ENCODE data around the gene PHACTR4.

PHACTR4 gene

DNA sequence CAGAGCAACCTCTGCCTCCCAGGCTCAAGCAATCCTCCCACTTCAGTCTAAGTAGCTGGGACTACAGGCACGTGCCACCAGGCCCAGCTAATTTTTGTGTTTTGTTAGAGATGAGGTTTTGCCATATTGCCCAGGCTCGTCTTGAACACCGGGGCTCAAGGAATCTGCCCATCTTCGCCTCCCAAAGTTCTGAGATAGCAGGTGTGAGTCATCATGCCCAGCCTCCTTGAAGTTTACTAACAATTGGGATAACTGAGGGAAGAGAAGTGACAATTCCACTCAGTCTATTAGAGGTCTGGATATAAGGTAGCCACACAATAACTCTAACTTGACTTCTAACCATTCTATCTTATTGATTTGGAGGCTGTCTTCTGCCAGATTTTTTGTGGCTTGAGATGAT lies 130.0 kb downstream of the PHACTR4 start:
- no peak for TF ChIP-seq EZH2phosphoT487 (IDR thresholded peaks at IDR 0.05; ENCODE audit: low read depth)
- TF ChIP-seq, protein P1, sequence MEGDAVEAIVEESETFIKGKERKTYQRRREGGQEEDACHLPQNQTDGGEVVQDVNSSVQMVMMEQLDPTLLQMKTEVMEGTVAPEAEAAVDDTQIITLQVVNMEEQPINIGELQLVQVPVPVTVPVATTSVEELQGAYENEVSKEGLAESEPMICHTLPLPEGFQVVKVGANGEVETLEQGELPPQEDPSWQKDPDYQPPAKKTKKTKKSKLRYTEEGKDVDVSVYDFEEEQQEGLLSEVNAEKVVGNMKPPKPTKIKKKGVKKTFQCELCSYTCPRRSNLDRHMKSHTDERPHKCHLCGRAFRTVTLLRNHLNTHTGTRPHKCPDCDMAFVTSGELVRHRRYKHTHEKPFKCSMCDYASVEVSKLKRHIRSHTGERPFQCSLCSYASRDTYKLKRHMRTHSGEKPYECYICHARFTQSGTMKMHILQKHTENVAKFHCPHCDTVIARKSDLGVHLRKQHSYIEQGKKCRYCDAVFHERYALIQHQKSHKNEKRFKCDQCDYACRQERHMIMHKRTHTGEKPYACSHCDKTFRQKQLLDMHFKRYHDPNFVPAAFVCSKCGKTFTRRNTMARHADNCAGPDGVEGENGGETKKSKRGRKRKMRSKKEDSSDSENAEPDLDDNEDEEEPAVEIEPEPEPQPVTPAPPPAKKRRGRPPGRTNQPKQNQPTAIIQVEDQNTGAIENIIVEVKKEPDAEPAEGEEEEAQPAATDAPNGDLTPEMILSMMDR (IDR thresholded peaks at IDR 0.05; ENCODE audit: low read depth, low read length): no peak
- H3K27ac ChIP-seq (ENCODE audit: low read length): no peak overlapping the region
- H3K4me3 ChIP-seq (ENCODE audit: low read length): no peak overlapping the region

DNA sequence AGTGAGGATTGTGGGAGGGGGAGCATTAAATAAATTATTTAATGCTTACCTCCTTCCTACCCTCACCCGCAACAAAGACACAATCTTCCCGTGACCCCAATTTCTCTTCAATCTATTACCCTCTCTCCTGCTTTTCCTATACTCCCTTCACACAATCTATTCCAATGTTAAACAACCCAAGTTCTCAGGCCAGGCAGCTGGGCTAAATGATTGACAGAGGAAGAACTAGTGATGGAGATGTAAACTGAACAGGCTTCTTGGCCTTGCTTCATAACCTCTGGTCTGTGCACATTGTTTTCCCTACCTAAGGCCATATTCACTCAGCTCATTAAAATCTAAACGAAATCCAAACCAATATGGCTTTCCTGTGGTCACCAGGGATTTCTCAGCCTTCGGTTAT lies 132.4 kb downstream of the PHACTR4 start:
- peaks cover 17% of the 10 kb centered on the region for H3K79me2 ChIP-seq (ENCODE audit: low read length)
- no peak overlapping the region for H3K27ac ChIP-seq (ENCODE audit: low read length)
- H3K9me3 ChIP-seq (ENCODE audit: insufficient read depth, low read length): no peaks in the 10 kb centered on the region
- H3K36me3 ChIP-seq (replicated peaks; ENCODE audit: low read depth, low read length): peaks cover 7% of the 10 kb centered on the region
- H3K4me2 ChIP-seq (ENCODE audit: low read length): no peak overlapping the region
- H4K20me1 ChIP-seq (ENCODE audit: insufficient read depth, low read length): no peaks in the 10 kb centered on the region
- TF ChIP-seq, protein P1 (IDR thresholded peaks at IDR 0.05; ENCODE audit: low read depth, low read length): no peak
- TF ChIP-seq EZH2phosphoT487 (IDR thresholded peaks at IDR 0.05; ENCODE audit: low read depth): no peak
- H3K4me3 ChIP-seq (ENCODE audit: low read length): no peak overlapping the region
- no peaks in the 10 kb centered on the region for H3K27me3 ChIP-seq (ENCODE audit: low read depth, low read length)
- H3K4me1 ChIP-seq (ENCODE audit: low read length): no peaks in the 10 kb centered on the region
- H3K9ac ChIP-seq (ENCODE audit: low read length): no peak overlapping the region
- no peak overlapping the region for H2AFZ ChIP-seq (ENCODE audit: low read depth, low read length)

More for the DNA sequence above, 130.0 kb downstream of the PHACTR4 start:
- Histone ChIP-seq H3K4me1 (ENCODE audit: low read length) (no peaks in the 10 kb centered on the region), H3K27me3 (ENCODE audit: low read depth, low read length) (no peaks in the 10 kb centered on the region), H3K9me3 (ENCODE audit: insufficient read depth, low read length) (no peaks in the 10 kb centered on the region), H3K36me3 (replicated peaks; ENCODE audit: low read depth, low read length) (no peaks in the 10 kb centered on the region), H4K20me1 (ENCODE audit: insufficient read depth, low read length) (no peaks in the 10 kb centered on the region), H2AFZ (ENCODE audit: low read depth, low read length) (no peak overlapping the region), H3K79me2 (ENCODE audit: low read length) (no peaks in the 10 kb centered on the region), H3K4me2 (ENCODE audit: low read length) (no peak overlapping the region), H3K9ac (ENCODE audit: low read length) (no peak overlapping the region)

DNA sequence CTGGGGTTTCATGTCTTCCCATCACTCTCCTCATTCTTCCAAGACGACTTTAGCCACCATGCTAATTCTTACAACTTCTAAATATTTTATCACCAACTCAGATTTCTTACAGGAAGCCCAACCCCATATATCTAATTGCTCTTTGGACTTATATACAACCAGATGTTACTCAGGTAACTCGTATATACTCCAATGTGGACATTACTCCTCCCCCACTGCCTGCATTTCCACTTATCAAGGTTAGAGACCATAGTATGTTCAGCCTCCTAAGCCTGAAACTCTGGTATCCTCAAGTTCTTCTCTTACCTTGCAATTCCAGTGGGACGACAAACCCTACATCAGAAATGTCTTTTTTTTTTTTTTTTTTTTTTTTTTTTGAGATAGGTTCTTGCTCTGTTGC lies 133.6 kb downstream of the PHACTR4 start:
- Histone ChIP-seq H3K27me3 (ENCODE audit: low read depth, low read length) (no peaks in the 10 kb centered on the region), H3K4me1 (ENCODE audit: low read length) (peaks cover 5% of the 10 kb centered on the region), H2AFZ (ENCODE audit: low read depth, low read length) (no peak overlapping the region), H3K9ac (ENCODE audit: low read length) (no peak overlapping the region), H3K4me2 (ENCODE audit: low read length) (no peak overlapping the region), H3K4me3 (ENCODE audit: low read length) (no peak overlapping the region), H3K9me3 (ENCODE audit: insufficient read depth, low read length) (no peaks in the 10 kb centered on the region), H3K27ac (ENCODE audit: low read length) (no peak overlapping the region), H3K79me2 (ENCODE audit: low read length) (peaks cover 29% of the 10 kb centered on the region), H3K36me3 (replicated peaks; ENCODE audit: low read depth, low read length) (peaks cover 19% of the 10 kb centered on the region), H4K20me1 (ENCODE audit: insufficient read depth, low read length) (no peaks in the 10 kb centered on the region)
- TF ChIP-seq EZH2phosphoT487 (IDR thresholded peaks at IDR 0.05; ENCODE audit: low read depth): no peak
- TF ChIP-seq, protein P1 (IDR thresholded peaks at IDR 0.05; ENCODE audit: low read depth, low read length): no peak

DNA sequence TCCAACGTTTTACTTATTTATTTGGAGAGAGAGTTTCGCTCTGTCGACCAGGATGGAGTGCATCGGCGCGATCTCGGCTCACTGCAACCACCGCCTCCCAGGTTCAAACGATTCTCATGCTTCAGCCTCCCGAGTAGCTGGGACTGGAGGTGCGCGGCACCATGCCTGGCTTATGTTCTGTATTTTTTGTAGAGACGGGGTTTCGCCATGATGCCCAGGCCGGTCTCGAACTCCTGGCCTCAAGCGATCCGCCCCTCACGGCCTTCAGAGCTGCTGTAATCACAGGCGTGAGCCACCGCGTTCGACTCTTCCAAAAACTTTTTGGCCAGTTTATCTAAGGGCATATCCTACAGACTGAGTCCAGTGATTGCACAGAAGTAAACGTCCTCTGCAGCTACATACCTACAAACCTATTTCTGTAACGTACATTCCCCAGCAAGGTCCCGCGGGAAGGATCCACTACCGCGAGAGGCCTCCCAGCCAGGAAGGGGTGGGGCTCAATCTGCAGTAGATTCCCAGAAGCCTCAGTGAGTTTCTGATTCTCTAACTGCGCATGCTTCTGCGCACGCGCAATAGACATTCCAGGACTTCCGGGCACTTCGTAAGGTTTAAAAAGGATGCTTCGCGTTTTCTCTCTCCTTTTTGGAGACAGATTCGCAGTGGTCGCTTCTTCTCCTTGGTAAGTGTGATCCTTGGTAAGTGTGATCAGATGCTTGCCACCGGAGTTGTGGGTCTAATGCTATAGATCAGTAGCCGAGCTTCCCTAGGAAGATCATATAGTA lies 136.1 kb downstream of the PHACTR4 start, which contains the start of gene RCC1:
TSS of gene RCC1 (plus strand) at position 638 of the 782 bp plus-strand sequence. CDS start 23,824 bp downstream, outside the sequence.
- Histone ChIP-seq H3K4me3 (ENCODE audit: low read length) (peak within 1 kb of the TSS; percentile 89), H3K9ac (ENCODE audit: low read length) (peak within 1 kb of the TSS; percentile 96), H3K9me3 (ENCODE audit: insufficient read depth, low read length) (no peaks in the 10 kb centered on the region), H3K4me1 (ENCODE audit: low read length) (peaks cover 29% of the 10 kb centered on the region), H4K20me1 (ENCODE audit: insufficient read depth, low read length) (peaks cover 21% of the 10 kb centered on the region), H3K4me2 (ENCODE audit: low read length) (peak within 1 kb of the TSS; percentile 97), H3K79me2 (ENCODE audit: low read length) (peaks cover 54% of the 10 kb centered on the region), H3K36me3 (replicated peaks; ENCODE audit: low read depth, low read length) (peaks cover 44% of the 10 kb centered on the region), H3K27me3 (ENCODE audit: low read depth, low read length) (no peaks in the 10 kb centered on the region), H2AFZ (ENCODE audit: low read depth, low read length) (peak within 1 kb of the TSS; percentile 92), H3K27ac (ENCODE audit: low read length) (peak within 1 kb of the TSS; percentile 86)
- TF ChIP-seq EZH2phosphoT487 (IDR thresholded peaks at IDR 0.05; ENCODE audit: low read depth): no peak
- TF ChIP-seq, protein P1 (IDR thresholded peaks at IDR 0.05; ENCODE audit: low read depth, low read length): no peak

Data from OCI-LY3 (cell line).